NCI-H526 treated with DMSO at 0.1 percent for 48 hours (cell line): ENCODE data around the gene SUN3.
"Not testable (repeated sequence)": the region's sequence is repeated elsewhere in the genome, so short reads cannot be mapped to it uniquely, and the experiment has no call there.

Experiments used
- DNase-seq: peaks from one replicate; lab custom pipeline; 2025; lab: John Stamatoyannopoulos, UW

Gene SUN3

GRCh38 chr7:48031111-48031510 is 2.2 kb upstream of the SUN3 start:
- no peak for DNase-seq

GRCh38 chr7:48025624-48026023 is 3.3 kb downstream of the SUN3 start:
- no peak for DNase-seq

GRCh38 chr7:48017674-48018073 is 11.2 kb downstream of the SUN3 start:
- no peak for DNase-seq

GRCh38 chr7:48016641-48017040 is 12.3 kb downstream of the SUN3 start:
- DNase-seq = no peak

GRCh38 chr7:48011951-48012350 is 17.0 kb downstream of the SUN3 start:
- DNase-seq = no peak

GRCh38 chr7:48011323-48011722 is 17.6 kb downstream of the SUN3 start:
- DNase-seq = no peak

- no peak for DNase-seq
Measured at GRCh38 chr7:48009954-48010353, 19.0 kb downstream of the SUN3 start.

GRCh38 chr7:48009257-48009656 is 19.6 kb downstream of the SUN3 start:
- DNase-seq = no peak

GRCh38 chr7:48006866-48007265 is 22.0 kb downstream of the SUN3 start:
- no peak for DNase-seq

GRCh38 chr7:48004638-48005037 is 24.3 kb downstream of the SUN3 start:
- no peak for DNase-seq

- DNase-seq = no peak
Measured at GRCh38 chr7:48004032-48004431, 24.9 kb downstream of the SUN3 start.

GRCh38 chr7:48000164-48000563 is 28.7 kb downstream of the SUN3 start:
- not testable (repeated sequence) for DNase-seq

- DNase-seq = no peak
Measured at GRCh38 chr7:47999413-47999812, 29.5 kb downstream of the SUN3 start.

- no peak for DNase-seq
Measured at GRCh38 chr7:47992446-47992845, 36.5 kb downstream of the SUN3 start.

GRCh38 chr7:47991741-47992311 is 37.1 kb downstream of the SUN3 start:
- DNase-seq = peak; percentile 73

- no peak for DNase-seq
Measured at GRCh38 chr7:47991270-47991669, 37.6 kb downstream of the SUN3 start.

- DNase-seq = no peak
Measured at GRCh38 chr7:47990592-47990991, 38.3 kb downstream of the SUN3 start.

GRCh38 chr7:47989607-47990400 is 39.1 kb downstream of the SUN3 start:
- not testable (repeated sequence) for DNase-seq

- DNase-seq = no peak
Measured at GRCh38 chr7:47988496-47989386, 40.2 kb downstream of the SUN3 start.

GRCh38 chr7:47982610-47983009 is 46.3 kb downstream of the SUN3 start:
- DNase-seq = no peak

GRCh38 chr7:47980648-47981047 is 48.3 kb downstream of the SUN3 start:
- not testable (repeated sequence) for DNase-seq

- DNase-seq = no peak
Measured at GRCh38 chr7:47979832-47980181, 49.1 kb downstream of the SUN3 start.
